ENCODE measurements around the gene LAPTM4A.

LAPTM4A gene

GRCh38 chr2:20044778-20045177, 6.7 kb downstream of the LAPTM4A start:
- POLR2A ChIA-PET: no interaction called here
- TF ChIP-seq CTCF (IDR thresholded peaks at IDR 0.05; ENCODE audit: insufficient read depth, low read length, missing control alignments): no peak
- DNase-seq (ENCODE audit: low read depth, low spot score): no peak
- H3K4me3 ChIP-seq (ENCODE audit: low read depth, low read length): no peak overlapping the region
- CTCF ChIA-PET: interaction anchor here (1.4 to 4.6 kb wide), 3 partner anchors 15 to 50 kb away, joined by 3 to 39 read pairs (median 18); no protein-coding TSS in a partner anchor

DNA sequence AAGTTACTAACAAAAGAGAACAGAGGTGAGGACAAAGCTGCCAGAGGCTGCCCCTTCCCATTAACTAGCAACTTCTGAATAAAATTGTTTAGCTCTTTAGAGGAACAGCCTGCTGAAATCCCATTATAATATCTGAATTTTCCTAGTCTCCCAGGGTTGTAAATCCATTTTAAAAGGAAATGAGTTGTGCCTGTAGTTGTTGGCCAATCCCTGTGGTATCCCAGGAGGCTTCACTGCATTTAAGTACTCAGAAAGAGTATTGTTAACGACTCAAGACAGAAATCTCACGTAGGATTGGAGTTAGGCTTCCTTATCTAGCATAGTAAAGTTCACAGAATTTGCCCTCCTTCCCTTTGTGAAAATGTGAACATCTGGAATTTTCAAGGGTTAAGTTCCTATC, 8.9 kb downstream of the LAPTM4A start:
- ChIA-PET CTCF (interaction anchor here (1.2 to 4.6 kb wide), 3 partner anchors 9 to 53 kb away, joined by 3 to 39 read pairs (median 4); no protein-coding TSS in a partner anchor), POLR2A (no interaction called here)
- TF ChIP-seq CTCF (IDR thresholded peaks at IDR 0.05; ENCODE audit: insufficient read depth, low read length, missing control alignments): no peak
- H3K4me3 ChIP-seq (ENCODE audit: low read depth, low read length): no peak overlapping the region
- DNase-seq (ENCODE audit: low read depth, low spot score): no peak

- no peak overlapping the region for H3K4me3 ChIP-seq (ENCODE audit: low read depth, low read length)
- DNase-seq (ENCODE audit: low read depth, low spot score): no peak
- ChIA-PET POLR2A (no interaction called here), CTCF (interaction anchor here (0.8 to 4.6 kb wide), 8 partner anchors 9 to 84 kb away, joined by 3 to 39 read pairs (median 4); no protein-coding TSS in a partner anchor)
- no peak for TF ChIP-seq CTCF (IDR thresholded peaks at IDR 0.05; ENCODE audit: insufficient read depth, low read length, missing control alignments)
These were observed 10.8 kb downstream of the LAPTM4A start for GRCh38 chr2:20040489-20041172.

DNA sequence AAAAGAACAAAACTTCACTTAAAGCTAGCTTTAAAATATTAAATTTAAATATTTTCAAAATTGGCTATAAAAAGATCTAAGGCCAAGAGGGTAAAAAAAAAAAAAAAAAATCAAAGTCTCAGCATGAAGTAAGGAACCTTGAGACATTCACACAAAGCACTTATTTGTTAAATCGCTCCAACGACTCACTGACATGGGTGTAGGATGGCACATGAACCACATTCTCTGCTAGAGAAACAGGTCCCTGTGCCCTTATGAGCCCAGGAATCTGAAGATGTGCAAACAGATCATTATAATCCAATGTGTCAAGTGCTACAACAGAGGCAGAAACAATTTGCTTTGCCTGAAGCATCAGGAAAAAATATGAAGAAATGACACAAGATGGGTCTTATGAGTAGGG, 13.8 kb downstream of the LAPTM4A start:
- H3K4me3 ChIP-seq (ENCODE audit: low read depth, low read length): no peak overlapping the region
- ChIA-PET POLR2A (no interaction called here), CTCF (interaction anchor here (0.6 to 6.6 kb wide), 3 partner anchors 9 to 22 kb away, joined by 3 to 79 read pairs (median 3); partner anchors contain the start of gene MATN3)
- DNase-seq (ENCODE audit: low read depth, low spot score): no peak
- TF ChIP-seq CTCF (IDR thresholded peaks at IDR 0.05; ENCODE audit: insufficient read depth, low read length, missing control alignments): no peak

DNA sequence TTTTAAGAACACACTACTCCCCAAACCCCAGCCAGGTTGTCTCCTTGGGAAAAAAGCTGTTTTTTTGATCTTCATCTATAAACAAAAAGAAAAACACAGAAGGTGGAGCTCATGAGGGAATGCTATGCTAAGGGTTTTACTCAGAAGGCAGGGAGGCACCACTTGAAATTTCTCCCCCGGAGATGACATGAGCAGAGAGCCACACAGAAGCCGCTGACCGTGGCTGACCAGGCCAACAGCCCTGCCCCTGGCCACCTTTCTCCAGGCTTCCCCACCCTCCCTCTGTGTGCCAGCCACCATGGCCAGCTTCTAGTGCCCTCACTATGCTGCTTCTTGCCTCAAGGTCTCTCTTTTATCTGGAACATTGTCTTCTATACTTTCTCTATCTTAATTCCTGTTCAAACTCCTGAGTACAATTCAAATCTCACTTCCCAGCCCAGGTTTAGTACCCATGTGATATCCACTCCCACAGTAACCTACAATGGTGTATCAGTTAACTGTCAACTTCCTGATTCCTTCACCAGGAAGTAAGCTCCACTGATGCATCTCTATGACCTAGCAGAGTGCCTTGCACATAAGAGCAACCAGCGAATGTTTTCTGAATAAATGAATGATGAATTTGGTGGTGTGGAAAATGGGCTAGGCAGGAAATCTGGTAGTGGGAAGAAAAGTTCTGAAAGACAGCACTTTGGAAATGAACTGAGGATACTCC, 15.3 kb downstream of the LAPTM4A start:
- no peak overlapping the region for H3K4me3 ChIP-seq (ENCODE audit: low read depth, low read length)
- ChIA-PET POLR2A (interaction anchor here (1.2 kb wide), 1 partner anchor 15 kb away, joined by 3 read pairs; the partner anchor contains the start of gene LAPTM4A), CTCF (interaction anchor here (1.3 to 6.6 kb wide), 3 partner anchors 9 to 20 kb away, joined by 3 to 79 read pairs (median 4); partner anchors contain the start of gene MATN3)
- DNase-seq (ENCODE audit: low read depth, low spot score): no peak
- TF ChIP-seq CTCF (IDR thresholded peaks at IDR 0.05; ENCODE audit: insufficient read depth, low read length, missing control alignments): no peak

DNA sequence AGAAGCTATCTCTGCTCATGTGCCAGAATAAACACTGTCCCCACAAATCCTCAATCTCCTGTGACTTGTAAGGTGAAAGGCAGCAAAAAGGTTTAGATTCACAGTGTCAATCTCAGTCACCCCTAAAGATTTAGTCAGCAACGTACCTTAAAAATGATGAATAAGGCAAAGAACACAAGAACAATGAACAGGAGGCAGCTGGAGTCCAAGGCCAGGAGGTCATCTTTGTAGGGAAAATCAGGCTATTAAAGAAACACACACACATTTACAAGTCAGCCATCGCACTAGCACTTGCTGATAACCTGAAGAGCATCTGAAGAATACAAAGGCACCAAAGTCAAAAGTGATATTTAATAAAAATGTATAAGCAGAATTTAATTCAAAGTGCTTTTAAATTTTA, 16.6 kb downstream of the LAPTM4A start:
- DNase-seq (ENCODE audit: low read depth, low spot score): no peak
- ChIA-PET CTCF (interaction anchor here (1.0 to 6.6 kb wide), 3 partner anchors 19 to 59 kb away, joined by 3 to 79 read pairs (median 7); partner anchors contain the start of gene MATN3), POLR2A (no interaction called here)
- no peak for TF ChIP-seq CTCF (IDR thresholded peaks at IDR 0.05; ENCODE audit: insufficient read depth, low read length, missing control alignments)
- H3K4me3 ChIP-seq (ENCODE audit: low read depth, low read length): no peak overlapping the region

Data from AG04449 (cell line).